ENCODE results near the gene CD177.
"Not testable (repeated sequence)": the region's sequence is repeated elsewhere in the genome, so short reads cannot be mapped to it uniquely, and the experiment has no call there.

The CD177 gene

GRCh38 chr19:43353606-43354304 is at the start of gene CD177:
TSS of gene CD177 (plus strand) at chr19:43353686. CDS start at chr19:43353715, 29 bp downstream.
- DNase-seq (ENCODE audit: low read depth in 2 of 2) = no peak

- DNase-seq (ENCODE audit: low read depth in 2 of 2) = no peak
These were observed 47.8 kb upstream of the CD177 start for GRCh38 chr19:43305642-43306041.

GRCh38 chr19:43306097-43306496 is 47.4 kb upstream of the CD177 start:
- DNase-seq (ENCODE audit: low read depth in 2 of 2) = no peak

GRCh38 chr19:43308244-43308815 is 45.2 kb upstream of the CD177 start:
- DNase-seq (ENCODE audit: low read depth in 2 of 2) = no peak

- DNase-seq (ENCODE audit: low read depth in 2 of 2) = no peak
These were observed 44.0 kb upstream of the CD177 start for GRCh38 chr19:43309466-43309865.

- no peak for DNase-seq (ENCODE audit: low read depth in 2 of 2)
These were observed 43.3 kb upstream of the CD177 start for GRCh38 chr19:43310221-43310620.

GRCh38 chr19:43311256-43311655 is 42.2 kb upstream of the CD177 start:
- no peak for DNase-seq (ENCODE audit: low read depth in 2 of 2)

- no peak for DNase-seq (ENCODE audit: low read depth in 2 of 2)
These were observed 41.8 kb upstream of the CD177 start for GRCh38 chr19:43311706-43312105.

- no peak for DNase-seq (ENCODE audit: low read depth in 2 of 2)
These were observed 39.6 kb upstream of the CD177 start for GRCh38 chr19:43313711-43314495.

GRCh38 chr19:43315851-43316250 is 37.6 kb upstream of the CD177 start:
- no peak for DNase-seq (ENCODE audit: low read depth in 2 of 2)

GRCh38 chr19:43316591-43317319 is 36.7 kb upstream of the CD177 start:
- DNase-seq (ENCODE audit: low read depth in 2 of 2) = no peak

- DNase-seq (ENCODE audit: low read depth in 2 of 2) = no peak
These were observed 35.3 kb upstream of the CD177 start for GRCh38 chr19:43318203-43318602.

GRCh38 chr19:43318796-43319314 is 34.6 kb upstream of the CD177 start:
- no peak for DNase-seq (ENCODE audit: low read depth in 2 of 2)

GRCh38 chr19:43320546-43320945 is 32.9 kb upstream of the CD177 start:
- DNase-seq (ENCODE audit: low read depth in 2 of 2) = no peak

- DNase-seq (ENCODE audit: low read depth in 2 of 2) = not testable (repeated sequence)
These were observed 26.7 kb upstream of the CD177 start for GRCh38 chr19:43326761-43327160.

GRCh38 chr19:43328561-43328960 is 24.9 kb upstream of the CD177 start:
- DNase-seq (ENCODE audit: low read depth in 2 of 2) = not testable (repeated sequence)

GRCh38 chr19:43329049-43329448 is 24.4 kb upstream of the CD177 start:
- not testable (repeated sequence) for DNase-seq (ENCODE audit: low read depth in 2 of 2)

GRCh38 chr19:43329989-43330388 is 23.5 kb upstream of the CD177 start:
- DNase-seq (ENCODE audit: low read depth in 2 of 2) = no peak

- no peak for DNase-seq (ENCODE audit: low read depth in 2 of 2)
These were observed 22.6 kb upstream of the CD177 start for GRCh38 chr19:43330726-43331434.

GRCh38 chr19:43331435-43332010 is 22.0 kb upstream of the CD177 start:
- DNase-seq (ENCODE audit: low read depth in 2 of 2) = no peak
